Measurements from ENCODE around the gene PARD6G. TPM values are rescaled to one million over a fixed set of nuclear protein-coding genes. Genes with fewer than 3 reads are reported as not detected.
"Not testable (repeated sequence)": the region's sequence is repeated elsewhere in the genome, so short reads cannot be mapped to it uniquely, and the experiment has no call there.

The PARD6G gene
- 3.3 and 3.9 TPM in 2 replicates for total RNA-seq (2014; rRNA removed; shearing (Covaris generic))
- polyA plus RNA-seq (2015; cell fraction: cytosol; rRNA removed) = 2.6 and 3.7 TPM in 2 replicates
- polyA plus RNA-seq (2015; cell fraction: nucleus; rRNA removed) = 1.0 and 1.4 TPM in 2 replicates

DNA sequence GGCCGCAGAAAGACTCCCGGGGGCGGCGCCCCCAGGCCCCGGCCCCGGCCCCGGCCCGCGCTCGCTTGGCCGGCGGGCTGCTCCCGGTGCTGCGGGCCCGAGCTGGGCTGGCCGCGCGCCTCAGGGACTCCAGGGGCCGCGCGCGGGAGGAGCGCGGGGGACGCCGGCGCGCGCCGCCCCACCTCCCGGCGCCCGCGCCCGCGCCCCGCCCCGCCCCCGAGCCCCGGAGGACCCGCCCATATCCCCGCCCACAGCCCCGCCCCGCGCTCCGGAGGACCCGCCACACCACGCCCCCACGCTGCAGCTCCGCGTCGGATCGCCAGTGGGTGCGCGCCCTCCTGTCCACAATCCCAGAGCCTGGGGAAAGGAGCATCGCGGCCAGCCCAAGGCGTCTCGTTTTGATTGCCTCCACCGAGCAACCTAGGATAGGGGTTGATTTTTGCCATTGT lies at the start of gene PARD6G:
TSS of gene PARD6G (minus strand) at position 122 of the 449 bp plus-strand sequence. CDS start 166 bp downstream, outside the sequence.
- peak; percentile 29 for DNase-seq (ENCODE audit: low read depth)

DNA sequence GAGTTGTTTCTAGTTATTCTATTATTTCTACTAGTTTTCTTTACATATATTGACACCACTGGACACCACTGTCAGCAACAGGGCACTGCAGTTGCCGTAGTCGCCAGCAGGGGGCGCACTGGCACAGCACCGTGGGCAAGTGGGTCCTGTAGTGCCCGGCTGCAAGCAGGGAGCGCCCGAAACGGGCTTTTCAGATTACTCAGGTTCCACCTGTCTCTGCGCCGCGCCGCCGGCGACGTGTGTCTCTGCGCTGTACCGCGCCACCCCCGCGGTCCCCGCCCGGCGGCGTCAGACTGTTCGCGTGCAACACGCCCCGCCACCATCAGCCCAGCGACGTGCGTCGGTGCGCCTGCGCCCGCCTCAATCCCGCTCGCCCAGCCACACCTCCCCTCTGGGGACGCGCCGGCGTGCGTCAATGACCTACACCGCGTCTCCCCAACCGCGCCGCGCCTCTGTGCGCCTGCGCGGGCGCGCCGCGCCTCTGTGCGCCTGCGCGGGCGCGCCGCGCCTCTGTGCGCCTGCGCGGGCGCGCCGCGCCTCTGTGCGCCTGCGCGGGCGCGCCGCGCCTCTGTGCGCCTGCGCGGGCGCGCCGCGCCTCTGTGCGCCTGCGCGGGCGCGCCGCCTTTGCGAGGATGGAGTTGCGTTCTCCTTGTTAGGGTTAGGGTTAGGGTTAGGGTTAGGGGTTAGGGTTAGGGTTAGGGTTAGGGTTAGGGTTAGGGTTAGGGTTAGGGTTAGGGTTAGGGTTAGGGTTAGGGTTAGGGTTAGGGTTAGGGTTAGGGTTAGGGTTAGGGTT lies 15.1 kb upstream of the PARD6G start:
- not testable (repeated sequence) for DNase-seq (ENCODE audit: low read depth)

DNA sequence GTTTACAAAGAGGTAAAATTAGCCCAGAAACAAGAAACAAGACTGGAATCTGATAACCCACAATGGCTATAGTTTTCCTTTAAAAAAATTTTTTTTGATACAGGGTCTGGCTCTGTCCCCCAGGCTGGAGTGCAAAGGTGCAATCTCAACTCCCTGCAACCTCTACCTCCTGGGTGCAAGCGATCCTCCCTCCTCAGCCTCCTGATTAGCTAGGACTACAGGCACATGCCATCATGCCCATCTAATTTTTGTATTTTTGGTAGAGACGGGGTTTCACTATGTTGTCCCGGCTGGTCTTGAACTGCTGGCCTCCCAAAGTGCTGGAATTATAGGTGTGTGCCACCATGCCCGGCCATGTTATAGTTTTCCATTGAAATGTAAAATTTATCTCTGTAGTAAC lies 12.3 kb upstream of the PARD6G start:
- DNase-seq (ENCODE audit: low read depth) = no peak

DNA sequence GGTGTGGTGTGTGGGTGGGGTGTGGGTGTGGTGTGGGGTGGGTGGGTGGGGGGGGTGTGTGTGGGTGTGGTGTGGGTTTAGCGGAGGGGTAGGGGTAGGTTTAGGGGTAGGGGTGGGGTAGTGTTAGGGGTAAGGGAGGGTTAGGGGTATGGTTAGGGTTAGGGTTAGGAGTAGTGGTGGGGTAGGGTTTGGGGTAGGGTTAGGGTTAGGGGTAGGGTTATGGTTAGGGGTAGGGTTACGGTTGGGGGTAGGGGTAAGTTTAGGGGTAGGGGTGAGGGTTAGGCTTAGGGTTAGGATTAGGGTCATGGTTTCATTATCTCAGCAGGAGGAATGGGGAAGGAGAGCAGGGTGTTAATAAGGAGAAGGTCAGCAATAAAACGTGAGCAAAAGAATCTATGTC lies 11.3 kb upstream of the PARD6G start:
- no peak for DNase-seq (ENCODE audit: low read depth)

DNA sequence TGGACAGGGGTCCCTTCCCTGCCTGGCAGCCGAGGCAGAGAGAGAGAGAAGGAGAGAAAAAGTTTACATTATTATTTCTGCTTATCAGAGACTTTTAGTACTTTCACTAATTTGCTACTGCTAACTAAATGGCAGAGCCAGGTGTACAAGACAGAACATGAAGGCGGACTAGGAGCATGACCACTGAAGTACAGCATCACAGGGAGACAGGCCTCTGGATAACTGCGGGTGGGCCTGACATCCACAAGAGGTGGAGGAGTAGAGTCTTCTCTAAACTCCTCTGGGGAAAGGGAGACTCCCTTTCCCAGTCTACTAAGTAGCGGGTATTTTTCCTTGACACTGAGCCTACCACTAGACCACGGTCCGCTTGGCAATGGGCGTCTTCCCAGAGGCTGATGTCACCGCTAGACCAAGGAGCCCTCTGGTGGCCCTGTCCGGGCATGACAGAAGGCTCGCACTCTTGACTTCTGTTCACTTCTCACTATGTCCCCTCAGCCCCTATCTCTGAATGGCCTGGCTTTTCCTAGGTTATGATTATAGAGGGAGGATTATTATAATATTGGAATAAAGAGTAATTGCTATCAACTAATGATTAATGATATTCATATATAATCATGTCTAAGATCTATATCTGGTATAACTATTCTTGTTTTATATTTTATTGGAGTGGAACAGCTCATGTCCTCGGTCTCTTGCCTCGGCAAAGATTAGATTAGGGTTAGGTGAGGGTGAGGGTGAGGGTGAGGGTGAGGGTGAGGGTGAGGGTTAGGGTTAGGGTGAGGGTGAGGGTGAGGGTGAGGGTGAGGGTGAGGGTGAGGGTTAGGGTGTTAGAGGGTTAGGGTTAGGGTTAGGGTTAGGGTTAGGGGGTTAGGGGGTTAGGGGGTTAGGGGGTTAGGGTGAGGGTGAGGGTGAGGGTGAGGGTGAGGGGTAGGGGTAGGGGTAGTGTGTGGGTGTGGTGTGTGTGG lies 10.5 kb upstream of the PARD6G start:
- peak; percentile 71 for DNase-seq (ENCODE audit: low read depth)

DNA sequence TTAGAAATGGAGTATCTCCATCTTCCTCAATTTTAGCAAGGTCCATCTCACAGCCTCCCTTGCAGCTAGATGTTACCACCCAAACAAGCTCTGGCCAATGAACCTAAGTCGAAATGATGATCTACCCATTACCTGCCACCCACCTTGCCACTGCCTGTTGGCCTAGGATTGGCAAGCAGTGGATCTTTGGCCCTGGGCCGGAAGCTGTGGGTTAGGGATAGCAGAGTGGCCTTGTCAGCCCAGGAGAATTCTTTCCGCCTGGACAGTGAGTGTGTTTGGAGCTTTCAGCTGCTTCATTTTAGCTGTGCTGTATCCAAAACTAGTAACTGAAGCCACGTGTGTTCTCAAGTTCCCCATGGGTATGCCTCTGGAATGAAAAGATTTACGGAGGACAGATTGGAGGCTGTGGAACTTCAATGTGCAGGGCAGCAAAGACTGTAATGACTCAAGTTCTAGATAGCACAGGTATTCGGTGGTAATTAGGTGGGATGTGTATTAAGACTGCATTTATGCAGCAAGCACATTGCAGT lies 7.7 kb upstream of the PARD6G start:
- DNase-seq (ENCODE audit: low read depth) = no peak

DNA sequence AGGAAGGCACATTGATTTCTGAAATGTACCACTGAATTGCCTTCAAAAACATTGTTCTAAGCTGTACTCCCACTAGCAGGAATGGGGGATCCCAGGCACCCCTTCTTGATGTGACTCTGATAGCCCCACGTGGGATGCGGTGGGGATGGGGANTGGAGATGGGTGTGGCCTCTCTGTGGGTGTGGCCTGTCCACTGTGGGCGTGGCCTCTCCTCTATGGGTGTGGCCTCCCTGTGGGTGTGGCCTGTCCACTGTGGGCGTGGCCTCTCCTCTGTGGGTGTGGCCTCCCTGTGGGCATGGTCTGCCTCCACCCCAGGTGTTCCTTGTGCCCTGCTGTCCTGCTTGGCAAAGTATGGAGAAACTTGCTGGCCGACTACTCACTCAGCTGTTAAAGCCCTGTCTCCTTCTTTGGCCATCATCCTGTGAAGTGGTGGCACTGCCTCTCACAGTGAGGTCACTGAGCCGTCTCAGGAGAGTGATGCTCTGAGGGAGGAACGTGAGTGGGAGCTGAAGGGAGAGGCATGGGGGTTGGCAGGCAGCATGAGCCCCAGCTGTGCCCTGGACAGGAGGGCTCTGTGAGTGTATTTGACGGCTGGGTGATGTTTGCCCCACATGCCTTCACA lies 6.7 kb upstream of the PARD6G start:
- no peak for DNase-seq (ENCODE audit: low read depth)

- DNase-seq (ENCODE audit: low read depth) = no peak
Observed at GRCh38 chr18:80253236-80253635, 5.9 kb upstream of the PARD6G start.

GRCh38 chr18:80252136-80252535 lies 4.8 kb upstream of the PARD6G start:
- DNase-seq (ENCODE audit: low read depth) = peak; percentile 70

GRCh38 chr18:80251700-80252099 lies 4.4 kb upstream of the PARD6G start:
- DNase-seq (ENCODE audit: low read depth) = no peak

DNA sequence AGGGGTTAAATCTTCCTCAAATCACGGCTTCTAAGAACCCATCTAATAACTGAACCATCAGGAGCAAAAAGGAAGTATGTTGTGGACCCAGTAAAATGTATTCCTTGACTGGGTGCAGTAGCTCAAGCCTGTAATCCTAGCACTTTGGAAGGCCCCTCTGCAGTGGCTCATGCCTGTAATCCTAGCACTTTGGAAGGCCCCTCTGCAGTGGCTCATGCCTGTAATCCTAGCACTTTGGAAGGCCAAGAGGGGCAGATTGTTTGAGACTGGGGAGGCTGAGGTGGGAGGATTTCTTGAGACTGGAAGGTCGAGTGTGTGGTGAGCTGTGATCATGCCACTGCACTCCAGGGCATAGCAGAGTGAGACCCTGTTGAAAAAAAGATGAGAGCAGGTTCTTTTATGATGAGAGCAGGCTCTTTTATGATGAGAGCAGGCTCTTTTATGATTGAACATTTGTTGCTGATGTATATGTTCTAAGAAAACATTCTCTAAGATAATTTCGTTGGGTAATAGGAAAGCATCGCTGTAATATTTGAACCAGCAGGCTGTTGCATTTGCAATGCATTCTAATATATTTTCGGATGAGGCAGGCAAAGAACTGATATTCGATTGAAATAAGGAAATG lies 3.5 kb upstream of the PARD6G start:
- no peak for DNase-seq (ENCODE audit: low read depth)

- peak; percentile 46 for DNase-seq (ENCODE audit: low read depth)
Observed at GRCh38 chr18:80249217-80250093, 2.1 kb upstream of the PARD6G start.

GRCh38 chr18:80246445-80247392 lies 595 bp downstream of the PARD6G start:
- DNase-seq (ENCODE audit: low read depth) = no peak

DNA sequence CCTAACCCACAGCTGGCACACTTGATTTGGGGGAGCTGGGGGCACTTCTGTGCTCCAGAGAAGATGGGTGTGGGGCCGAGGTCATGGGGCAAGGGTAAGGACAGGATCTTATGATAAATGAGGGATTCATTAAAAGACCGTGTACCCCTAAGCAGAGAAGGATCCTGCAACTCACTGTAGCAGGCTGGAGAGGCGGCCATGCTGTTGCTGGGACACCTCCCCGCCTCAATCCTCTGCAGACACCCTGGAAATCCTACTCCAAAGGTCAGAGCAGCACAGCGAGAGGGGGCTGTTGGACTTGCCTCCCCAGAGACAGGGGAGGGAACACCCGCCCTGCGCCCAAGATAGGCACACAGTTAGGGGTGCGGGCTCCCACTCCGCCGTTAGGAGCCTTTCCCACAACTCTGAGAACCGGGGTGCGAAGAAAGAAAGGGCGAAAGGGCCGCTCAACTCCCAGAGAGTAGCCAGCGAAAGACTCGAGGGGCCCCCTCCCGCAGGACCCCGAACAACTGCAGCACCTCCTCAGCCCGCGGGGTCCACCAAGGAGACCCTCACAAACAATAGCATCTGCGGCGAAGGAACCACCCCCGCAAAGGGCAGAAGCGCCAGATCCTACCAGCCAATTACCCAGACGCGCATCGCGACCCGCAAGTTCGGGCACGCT lies 1.4 kb downstream of the PARD6G start:
- no peak for DNase-seq (ENCODE audit: low read depth)

GRCh38 chr18:80244956-80245730 lies 2.2 kb downstream of the PARD6G start:
- DNase-seq (ENCODE audit: low read depth) = no peak

- DNase-seq (ENCODE audit: low read depth) = no peak
Observed at GRCh38 chr18:80244167-80244566, 3.1 kb downstream of the PARD6G start.

DNA sequence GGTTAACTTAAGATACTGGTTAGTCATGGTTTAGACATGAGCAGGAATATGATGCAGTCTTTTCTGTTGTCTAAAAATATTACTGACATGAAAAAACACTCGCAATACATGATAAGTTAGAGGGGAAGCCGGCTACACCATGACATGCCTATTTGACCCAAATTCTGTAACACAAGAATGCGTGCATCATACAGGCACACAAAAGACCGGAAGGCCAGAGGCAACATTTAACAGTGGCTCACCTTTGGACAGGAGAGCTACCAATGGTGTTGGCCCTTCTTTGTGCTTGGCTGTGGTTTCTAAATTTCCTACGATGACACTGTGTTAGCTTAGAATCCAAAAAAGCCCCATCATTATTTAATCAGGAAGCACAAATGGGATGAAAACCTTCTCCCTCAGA lies 4.1 kb downstream of the PARD6G start:
- no peak for DNase-seq (ENCODE audit: low read depth)

Data from HT1080 (cell line).